ENCODE results near the gene OSMR.

OSMR gene

GRCh38 chr5:38905516-38905915 is 59.7 kb downstream of the OSMR start:
- DNase-seq: no peak
- in situ Hi-C loops (cut with MboI; ENCODE audit: low pct_unique_long_range_greater_than_20kb, low sequenced_read_pairs): no loop called here

DNA sequence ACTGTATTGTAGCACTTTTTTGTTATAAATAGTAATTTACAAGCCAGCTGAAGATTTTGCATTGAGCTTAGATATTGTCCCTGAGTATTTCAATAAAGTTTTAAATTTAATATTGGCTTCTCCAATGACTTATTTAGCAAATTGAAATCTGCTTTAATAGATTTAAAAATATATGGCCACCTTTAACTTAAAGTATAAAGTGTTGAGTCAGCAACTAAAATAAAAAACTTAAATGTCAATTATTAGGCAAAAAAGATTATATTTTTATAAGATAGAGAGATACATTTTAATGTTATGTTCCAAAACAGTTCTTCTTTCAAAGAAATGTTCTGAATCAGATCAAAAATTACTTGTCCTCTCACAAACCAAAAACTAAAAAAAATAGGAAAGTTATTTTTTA is 60.7 kb downstream of the OSMR start:
- DNase-seq: no peak
- in situ Hi-C loops (cut with MboI; ENCODE audit: low pct_unique_long_range_greater_than_20kb, low sequenced_read_pairs): no loop called here

GRCh38 chr5:38911933-38912332 is 66.1 kb downstream of the OSMR start:
- no peak for DNase-seq
- in situ Hi-C loops (cut with MboI; ENCODE audit: low pct_unique_long_range_greater_than_20kb, low sequenced_read_pairs): no loop called here

GRCh38 chr5:38913714-38914113 is 67.9 kb downstream of the OSMR start:
- in situ Hi-C loops (cut with MboI; ENCODE audit: low pct_unique_long_range_greater_than_20kb, low sequenced_read_pairs): no loop called here
- DNase-seq: no peak

GRCh38 chr5:38916802-38917201 is 71.0 kb downstream of the OSMR start:
- in situ Hi-C loops (cut with MboI; ENCODE audit: low pct_unique_long_range_greater_than_20kb, low sequenced_read_pairs): no loop called here

DNA sequence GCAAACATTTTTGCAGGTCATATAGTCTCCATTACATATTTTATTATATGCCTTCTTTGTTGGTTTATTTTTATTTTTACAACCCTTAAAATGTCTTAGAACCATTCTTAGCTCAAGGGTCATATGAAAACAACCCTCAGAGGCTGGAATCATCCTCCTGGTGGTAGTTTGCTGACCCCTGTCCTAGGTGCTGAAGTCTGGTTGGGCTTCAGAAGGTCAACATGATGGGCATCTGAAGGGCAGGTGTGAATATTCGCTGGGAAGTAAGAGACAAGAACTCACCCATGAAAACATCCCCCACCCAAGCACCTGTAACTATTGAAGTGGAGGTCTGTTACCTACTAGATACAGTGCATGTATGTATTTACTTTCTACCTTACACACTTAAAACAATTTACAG is 75.4 kb downstream of the OSMR start:
- DNase-seq: no peak
- in situ Hi-C loops (cut with MboI; ENCODE audit: low pct_unique_long_range_greater_than_20kb, low sequenced_read_pairs): no loop called here

More at GRCh38 chr5:38916802-38917201, 71.0 kb downstream of the OSMR start:
- no peak for DNase-seq

- peak; percentile 66 for DNase-seq
- in situ Hi-C loops (cut with MboI; ENCODE audit: low pct_unique_long_range_greater_than_20kb, low sequenced_read_pairs): no loop called here
These were observed 76.4 kb downstream of the OSMR start for GRCh38 chr5:38922199-38922598.

GRCh38 chr5:38923661-38924451 is 78.0 kb downstream of the OSMR start:
- in situ Hi-C loops (cut with MboI; ENCODE audit: low pct_unique_long_range_greater_than_20kb, low sequenced_read_pairs): no loop called here
- no peak for DNase-seq

GRCh38 chr5:38925154-38925925 is 79.5 kb downstream of the OSMR start:
- DNase-seq: no peak
- in situ Hi-C loops (cut with MboI; ENCODE audit: low pct_unique_long_range_greater_than_20kb, low sequenced_read_pairs): no loop called here

DNA sequence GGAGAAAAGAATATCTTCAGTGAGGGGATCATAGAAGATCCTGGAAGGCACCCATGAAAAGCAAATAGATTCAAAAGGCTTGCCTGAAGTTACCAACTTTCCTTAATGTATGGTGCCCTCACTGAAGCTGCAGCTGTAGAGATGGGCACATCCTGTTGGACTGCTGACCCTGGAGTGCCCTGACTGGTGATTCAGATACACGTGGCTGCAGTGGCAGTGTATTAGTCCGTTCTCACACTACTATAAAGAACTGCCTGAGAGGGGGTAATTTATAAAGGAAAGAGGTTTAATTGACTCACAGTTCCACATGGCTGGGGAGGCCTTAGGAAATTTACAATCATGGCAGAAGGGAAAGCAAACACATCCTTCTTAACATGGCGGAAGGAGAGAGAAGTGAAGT is 80.3 kb downstream of the OSMR start:
- no peak for DNase-seq
- in situ Hi-C loops (cut with MboI; ENCODE audit: low pct_unique_long_range_greater_than_20kb, low sequenced_read_pairs): no loop called here

- no peak for DNase-seq
- in situ Hi-C loops (cut with MboI; ENCODE audit: low pct_unique_long_range_greater_than_20kb, low sequenced_read_pairs): no loop called here
These were observed 81.7 kb downstream of the OSMR start for GRCh38 chr5:38927470-38927869.

GRCh38 chr5:38929838-38930237 is 84.0 kb downstream of the OSMR start:
- DNase-seq: no peak
- in situ Hi-C loops (cut with MboI; ENCODE audit: low pct_unique_long_range_greater_than_20kb, low sequenced_read_pairs): no loop called here

GRCh38 chr5:38931731-38932130 is 85.9 kb downstream of the OSMR start:
- no peak for DNase-seq
- in situ Hi-C loops (cut with MboI; ENCODE audit: low pct_unique_long_range_greater_than_20kb, low sequenced_read_pairs): no loop called here

DNA sequence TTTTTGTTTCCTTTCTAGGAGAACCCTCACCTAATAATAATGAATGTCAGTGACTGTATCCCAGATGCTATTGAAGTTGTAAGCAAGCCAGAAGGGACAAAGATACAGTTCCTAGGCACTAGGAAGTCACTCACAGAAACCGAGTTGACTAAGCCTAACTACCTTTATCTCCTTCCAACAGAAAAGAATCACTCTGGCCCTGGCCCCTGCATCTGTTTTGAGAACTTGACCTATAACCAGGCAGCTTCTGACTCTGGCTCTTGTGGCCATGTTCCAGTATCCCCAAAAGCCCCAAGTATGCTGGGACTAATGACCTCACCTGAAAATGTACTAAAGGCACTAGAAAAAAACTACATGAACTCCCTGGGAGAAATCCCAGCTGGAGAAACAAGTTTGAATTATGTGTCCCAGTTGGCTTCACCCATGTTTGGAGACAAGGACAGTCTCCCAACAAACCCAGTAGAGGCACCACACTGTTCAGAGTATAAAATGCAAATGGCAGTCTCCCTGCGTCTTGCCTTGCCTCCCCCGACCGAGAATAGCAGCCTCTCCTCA is 87.1 kb downstream of the OSMR start:
- no peak for DNase-seq
- in situ Hi-C loops (cut with MboI; ENCODE audit: low pct_unique_long_range_greater_than_20kb, low sequenced_read_pairs): no loop called here

- DNase-seq: no peak
- in situ Hi-C loops (cut with MboI; ENCODE audit: low pct_unique_long_range_greater_than_20kb, low sequenced_read_pairs): no loop called here
These were observed 89.6 kb downstream of the OSMR start for GRCh38 chr5:38935437-38935836.

DNA sequence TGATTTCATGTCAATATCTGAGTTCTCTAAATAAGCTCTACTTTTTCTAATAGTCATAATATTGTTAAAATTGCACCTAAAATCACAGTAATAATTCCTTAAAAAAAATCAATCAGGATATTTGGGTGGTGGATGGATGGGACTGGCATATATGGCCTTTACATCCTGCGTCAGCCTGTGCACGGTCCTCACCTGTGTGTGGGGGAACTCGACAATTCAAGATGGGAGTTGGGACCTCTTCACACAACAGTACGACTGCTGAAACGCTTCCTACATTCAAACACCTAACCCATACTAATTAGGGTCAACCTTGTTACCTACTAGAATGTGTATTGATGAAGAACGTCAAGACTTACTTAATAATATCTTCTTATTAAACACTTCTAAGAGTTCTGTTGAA is 90.5 kb downstream of the OSMR start:
- in situ Hi-C loops (cut with MboI; ENCODE audit: low pct_unique_long_range_greater_than_20kb, low sequenced_read_pairs): no loop called here
- DNase-seq: no peak

DNA sequence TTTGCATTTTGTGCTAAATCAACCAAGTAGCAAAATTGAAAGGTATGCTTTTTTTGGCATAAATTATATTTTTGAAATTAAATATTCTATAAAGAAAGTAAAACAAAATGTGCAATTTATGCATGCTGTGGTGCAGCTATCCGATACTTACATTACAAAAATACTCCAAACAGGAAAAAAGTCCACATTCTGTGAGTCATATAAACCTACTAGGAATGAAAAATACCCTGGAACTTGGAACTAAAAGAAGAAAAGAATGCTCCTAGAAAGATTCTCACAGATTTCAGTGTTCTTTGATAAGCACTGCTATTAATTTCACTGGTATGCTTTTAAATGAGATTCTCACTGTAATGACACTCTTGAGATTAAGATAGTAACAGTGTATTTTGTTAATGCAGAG is 92.6 kb downstream of the OSMR start:
- DNase-seq: no peak
- in situ Hi-C loops (cut with MboI; ENCODE audit: low pct_unique_long_range_greater_than_20kb, low sequenced_read_pairs): no loop called here

- DNase-seq: no peak
- in situ Hi-C loops (cut with MboI; ENCODE audit: low pct_unique_long_range_greater_than_20kb, low sequenced_read_pairs): no loop called here
These were observed 93.2 kb downstream of the OSMR start for GRCh38 chr5:38938973-38939372.

GRCh38 chr5:38940230-38940858 is 94.5 kb downstream of the OSMR start:
- in situ Hi-C loops (cut with MboI; ENCODE audit: low pct_unique_long_range_greater_than_20kb, low sequenced_read_pairs): no loop called here
- no peak for DNase-seq

DNA sequence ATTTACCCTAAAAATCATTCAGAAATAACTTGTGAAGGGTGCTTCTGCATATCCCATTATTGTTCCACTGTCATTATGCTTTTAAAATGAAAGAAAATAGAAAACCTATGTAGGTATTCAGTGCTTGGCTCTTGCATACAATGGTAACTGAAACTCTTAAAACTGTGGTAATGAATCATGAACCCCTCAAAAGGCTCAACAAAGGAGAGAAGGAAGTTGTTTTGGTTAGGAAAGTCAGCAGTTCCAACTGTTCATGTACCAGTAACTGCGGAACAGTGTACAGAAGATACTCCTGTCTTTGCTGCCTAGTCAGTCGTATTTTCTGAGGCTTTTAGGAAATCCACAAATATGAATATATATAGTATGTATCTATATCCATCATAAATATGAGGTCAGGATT is 96.1 kb downstream of the OSMR start:
- in situ Hi-C loops (cut with MboI; ENCODE audit: low pct_unique_long_range_greater_than_20kb, low sequenced_read_pairs): no loop called here
- no peak for DNase-seq

All from KBM-7 (cell line).